Activated CD4-positive, alpha-beta T cell treated with anti-CD3 and anti-CD28 coated beads for 24 hours (primary cell): ENCODE measurements around the gene ASCL5.
"Not testable (repeated sequence)": the region's sequence is repeated elsewhere in the genome, so short reads cannot be mapped to it uniquely, and the experiment has no call there.

Experiments
- DNase-seq, 2 donors: peaks; one replicate each; pipeline ENCODE4 v3.0.0-alpha.2; 2020; ENCODE audit warnings: low read depth in 2 of 2

Gene ASCL5, protein sequence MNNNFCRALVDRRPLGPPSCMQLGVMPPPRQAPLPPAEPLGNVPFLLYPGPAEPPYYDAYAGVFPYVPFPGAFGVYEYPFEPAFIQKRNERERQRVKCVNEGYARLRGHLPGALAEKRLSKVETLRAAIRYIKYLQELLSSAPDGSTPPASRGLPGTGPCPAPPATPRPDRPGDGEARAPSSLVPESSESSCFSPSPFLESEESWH

DNA sequence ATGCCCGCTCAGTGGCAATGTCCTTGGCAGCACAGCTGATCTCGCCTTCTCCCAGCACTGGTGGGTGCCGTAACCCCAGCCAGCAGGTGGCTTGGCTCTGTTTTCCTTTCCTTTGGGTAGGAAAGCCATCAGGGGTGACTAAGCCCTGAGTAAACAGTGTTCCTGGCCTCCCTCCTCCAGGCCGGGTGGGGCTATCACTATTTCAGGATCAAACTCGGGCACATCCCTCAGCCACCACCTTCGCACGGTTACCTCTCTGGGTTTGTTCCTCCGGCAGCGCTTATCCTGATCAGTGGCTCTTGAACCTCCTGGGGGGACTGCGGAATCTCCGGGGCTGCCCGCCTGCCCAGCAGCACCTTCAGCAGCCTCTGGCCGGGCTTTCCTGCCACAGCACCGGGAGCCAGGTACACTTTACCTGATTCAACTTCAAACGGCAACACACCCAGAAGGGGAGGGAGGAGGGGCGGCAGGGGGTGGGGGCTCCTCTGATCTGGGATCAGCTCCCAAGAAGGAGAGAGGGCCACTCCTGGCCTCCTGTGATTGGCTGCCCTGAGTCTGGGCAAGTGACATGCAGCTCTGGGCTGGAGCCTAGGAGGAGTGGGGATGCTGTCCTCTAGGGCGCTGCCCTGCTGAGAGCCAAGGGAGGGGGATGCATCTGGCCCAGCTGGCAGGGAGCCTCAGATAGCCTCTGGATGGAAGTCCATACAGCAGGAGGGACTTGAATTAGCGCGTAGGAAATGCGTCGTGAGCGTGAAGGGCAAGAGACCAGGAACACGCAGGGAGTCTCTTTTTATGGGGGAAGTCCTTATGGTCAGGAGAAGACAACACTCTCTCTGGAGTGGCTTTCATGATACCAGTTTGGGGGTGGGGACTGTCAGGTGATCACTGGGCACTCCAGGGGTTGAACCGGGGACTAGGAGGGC is at the start of gene ASCL5:
Gene ASCL5, minus strand, starts transcription at position 353 of the 923 bp plus-strand sequence. CDS start 11,812 bp downstream, outside the sequence.
- no peak for DNase-seq

DNA sequence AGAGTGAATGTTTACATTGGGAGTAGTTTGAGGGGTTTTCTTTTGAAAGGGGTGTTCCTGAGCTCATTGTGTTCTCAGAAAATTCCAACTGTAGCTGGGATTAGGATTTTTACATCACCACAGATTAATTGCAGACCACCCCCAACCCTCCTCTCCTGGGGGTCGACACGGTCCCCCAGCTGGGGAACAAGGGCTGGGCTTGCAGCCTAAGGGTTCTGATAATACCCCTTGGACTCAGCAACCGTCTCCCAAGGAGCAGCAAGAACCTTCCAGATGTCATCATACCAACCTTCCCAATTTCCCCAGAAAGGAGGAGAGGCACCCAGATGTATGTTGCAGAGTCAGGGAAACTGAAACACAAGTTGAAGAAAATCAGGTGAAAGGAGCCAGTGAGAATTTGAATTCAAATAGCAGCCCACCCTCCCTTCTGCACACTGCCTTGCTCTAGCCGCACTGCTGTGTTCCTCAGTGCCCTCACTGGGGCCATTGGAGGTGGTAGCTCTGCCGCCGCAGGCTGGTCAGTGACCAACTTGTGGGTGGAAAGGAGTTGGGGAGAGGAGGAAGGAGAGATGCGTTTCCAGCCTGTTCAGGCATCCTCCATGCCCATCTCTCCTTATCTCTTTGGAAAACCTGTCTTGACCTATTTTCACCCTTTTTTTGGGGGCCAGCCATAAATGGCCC is 49.0 kb upstream of the ASCL5 start:
- no peak for DNase-seq

DNA sequence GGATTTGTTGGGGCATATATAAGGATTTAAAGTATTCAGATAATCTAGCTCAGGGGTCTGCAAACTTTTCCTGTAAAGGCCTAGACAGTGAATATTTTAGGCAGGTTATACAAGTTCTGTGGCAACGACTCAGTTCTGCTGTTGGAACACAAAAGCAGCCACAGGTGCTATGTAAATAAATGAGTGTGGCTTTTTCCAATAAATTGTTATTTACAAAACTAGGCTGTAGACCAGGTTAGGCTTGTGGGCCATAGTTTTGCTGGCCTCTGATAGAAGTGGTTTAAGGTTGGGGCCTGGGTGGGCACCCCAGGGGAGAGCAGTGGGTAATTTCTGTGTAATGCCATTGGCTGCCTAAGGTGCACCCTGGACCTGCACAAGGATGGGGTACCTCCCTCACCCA is 46.8 kb upstream of the ASCL5 start:
- DNase-seq = no peak

DNA sequence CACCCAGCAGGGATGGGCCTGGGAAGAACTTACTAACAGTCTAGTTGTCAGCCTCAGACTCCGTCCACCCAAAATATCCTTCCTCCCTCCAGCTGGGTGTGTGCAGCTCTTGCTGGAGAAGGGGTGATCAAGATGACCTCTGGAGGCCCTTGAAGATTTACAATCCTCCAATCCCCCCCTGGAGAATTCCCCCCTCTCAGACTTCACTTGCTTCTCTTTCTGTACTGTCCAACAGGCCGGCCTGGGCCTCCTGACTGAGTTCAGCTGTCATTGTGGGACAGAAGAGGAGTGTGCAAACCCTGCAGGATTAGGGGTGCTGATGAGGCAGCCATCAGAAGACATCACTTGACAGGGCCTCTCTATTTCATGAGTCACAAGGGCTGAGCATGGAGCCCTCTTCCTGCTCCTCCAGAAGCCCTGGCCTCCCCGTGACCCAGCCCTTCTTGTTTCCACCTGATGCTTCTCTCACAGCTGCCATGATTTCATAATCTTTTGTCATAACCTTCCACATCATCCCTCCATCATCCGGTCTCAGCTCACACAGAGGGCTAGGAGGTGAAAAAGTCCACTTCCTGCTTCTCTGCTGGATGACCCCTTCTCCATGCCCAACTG is 46.1 kb upstream of the ASCL5 start:
- no peak for DNase-seq

DNA sequence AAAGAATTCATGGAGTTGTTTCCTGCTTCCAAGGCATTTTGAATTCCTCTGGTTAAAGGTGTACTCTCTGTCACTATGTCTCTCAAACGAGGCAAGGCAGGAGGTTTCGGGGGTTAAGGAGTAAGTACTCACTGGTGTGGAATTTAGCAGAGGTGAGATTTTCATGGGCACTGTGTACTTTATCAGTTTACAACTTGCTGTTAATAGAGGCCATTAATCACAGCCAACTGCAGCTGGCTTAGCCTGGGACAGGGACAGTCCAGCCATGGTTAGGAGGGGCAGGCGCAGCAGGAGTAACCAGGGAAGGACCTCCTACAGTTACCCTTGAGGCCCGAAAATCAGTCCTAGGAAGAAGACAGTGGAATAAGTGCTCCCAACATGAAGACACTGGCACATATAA is 45.3 kb upstream of the ASCL5 start:
- no peak for DNase-seq

DNA sequence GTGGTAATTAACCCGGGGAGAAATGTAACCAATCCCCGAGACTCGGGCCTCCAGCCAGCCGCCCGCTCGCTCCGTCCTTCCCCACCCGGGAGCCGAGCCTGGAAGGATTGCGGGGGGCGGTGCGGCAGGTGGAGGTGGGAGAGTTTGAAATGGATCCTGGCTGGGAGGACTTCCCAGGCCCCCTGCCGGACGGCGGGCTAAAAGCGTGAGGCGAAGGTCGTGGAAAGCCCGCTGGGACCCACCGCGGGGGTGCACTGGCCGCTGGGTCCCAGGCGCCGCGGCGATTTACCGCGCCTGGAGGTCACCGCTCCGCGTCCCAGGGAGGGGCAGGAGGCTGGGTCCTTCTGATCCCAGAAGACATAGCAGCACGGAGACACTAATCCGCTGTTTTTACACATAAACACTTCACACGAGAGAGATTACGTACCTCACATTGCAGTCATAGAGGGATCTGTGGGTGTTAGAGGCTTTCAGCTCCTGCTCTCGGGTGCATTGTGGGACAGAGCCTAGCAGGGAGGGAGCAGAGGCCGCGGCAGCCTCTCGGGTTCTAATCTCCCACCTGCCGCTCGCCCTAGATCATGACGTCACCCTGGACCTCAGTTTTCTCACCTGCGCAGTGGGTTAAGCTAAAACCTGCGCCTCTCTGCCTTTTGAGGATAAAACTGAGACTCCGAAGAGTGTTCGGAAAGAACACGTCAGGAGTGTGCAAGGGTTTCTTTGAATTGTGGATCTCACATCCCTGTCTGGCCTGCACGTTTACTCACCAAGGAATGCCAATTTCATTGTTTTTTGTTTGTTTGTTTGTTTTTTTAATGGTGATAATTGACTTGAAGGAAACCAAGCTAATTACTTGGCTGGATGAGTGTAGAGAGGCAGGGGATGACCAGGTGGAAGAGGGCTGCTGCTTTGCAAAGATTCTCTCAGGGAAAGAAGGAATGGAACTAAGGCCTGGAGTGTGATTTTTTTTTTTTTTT is 44.4 kb upstream of the ASCL5 start:
- peak; percentile 35 to 41 for DNase-seq

DNA sequence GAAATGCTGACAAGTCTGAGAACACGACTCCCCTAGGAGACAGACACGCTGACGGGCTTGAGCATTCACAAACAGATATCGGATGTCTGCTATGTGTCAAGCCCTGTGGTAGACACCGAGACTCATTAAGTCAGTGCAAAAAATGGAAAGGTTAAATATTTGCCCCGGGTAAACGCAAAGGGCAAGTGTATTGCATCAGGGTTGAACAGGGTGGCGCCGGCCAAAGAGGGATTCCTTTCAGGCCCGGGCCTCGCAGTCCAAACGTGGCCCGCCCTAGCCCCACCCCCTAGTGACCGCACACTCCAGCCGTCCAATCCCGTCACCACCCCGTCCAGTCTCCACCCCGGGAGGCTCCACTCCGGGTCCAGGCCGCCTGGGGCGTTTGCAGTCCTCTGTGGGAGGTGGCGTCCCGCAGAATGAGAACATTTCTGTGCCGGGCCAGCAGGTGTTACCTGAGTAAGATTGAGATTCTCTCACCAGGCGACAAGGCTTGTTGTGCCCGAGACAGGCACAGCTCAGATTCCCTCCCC is 43.6 kb upstream of the ASCL5 start:
- peak; percentile 52 to 67 for DNase-seq

DNA sequence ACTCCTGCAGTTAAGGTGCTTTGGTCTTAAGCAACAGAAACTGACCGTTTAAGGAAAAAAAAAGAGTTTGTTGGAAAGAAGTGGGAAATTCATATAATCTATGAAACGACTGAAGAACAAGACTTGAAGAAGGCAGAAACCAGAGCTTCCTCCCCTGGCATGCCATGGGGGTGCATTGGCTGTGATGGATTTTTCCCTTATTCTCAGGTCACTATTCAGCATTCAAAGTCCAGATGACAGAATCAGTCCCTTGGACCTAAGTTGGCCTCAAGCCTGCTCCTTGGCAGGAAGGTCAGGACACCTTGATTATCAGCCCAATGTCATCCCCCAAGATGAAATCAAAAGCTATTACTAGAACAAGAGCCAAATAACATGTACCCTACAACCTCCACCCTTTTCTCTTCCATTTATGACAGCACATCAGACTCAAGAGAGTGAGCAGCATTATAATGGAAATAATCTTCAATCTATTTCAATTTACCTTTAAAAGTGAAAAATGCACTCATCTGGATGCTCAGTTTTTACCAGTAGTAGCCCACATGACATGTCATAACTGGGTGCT is 43.1 kb upstream of the ASCL5 start:
- no peak for DNase-seq

DNA sequence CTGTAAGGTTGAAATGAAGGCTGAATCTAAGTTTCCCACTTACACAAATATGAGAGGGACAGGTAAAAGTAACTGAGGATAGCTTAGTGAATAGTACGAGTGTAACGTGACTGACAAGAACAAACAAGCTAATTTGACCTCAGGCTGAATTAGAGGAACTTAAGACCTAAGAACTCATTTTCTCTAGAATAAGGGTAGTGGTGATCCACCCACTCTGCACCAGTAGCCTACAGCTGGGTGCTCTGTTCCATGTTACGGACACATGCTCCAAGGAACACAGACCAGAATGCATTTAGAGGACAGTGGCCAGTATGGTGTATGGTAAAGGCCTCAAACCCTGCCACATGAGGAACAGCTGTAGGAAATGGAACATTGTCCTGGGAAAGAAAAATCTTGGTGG is 42.2 kb upstream of the ASCL5 start:
- DNase-seq = no peak

DNA sequence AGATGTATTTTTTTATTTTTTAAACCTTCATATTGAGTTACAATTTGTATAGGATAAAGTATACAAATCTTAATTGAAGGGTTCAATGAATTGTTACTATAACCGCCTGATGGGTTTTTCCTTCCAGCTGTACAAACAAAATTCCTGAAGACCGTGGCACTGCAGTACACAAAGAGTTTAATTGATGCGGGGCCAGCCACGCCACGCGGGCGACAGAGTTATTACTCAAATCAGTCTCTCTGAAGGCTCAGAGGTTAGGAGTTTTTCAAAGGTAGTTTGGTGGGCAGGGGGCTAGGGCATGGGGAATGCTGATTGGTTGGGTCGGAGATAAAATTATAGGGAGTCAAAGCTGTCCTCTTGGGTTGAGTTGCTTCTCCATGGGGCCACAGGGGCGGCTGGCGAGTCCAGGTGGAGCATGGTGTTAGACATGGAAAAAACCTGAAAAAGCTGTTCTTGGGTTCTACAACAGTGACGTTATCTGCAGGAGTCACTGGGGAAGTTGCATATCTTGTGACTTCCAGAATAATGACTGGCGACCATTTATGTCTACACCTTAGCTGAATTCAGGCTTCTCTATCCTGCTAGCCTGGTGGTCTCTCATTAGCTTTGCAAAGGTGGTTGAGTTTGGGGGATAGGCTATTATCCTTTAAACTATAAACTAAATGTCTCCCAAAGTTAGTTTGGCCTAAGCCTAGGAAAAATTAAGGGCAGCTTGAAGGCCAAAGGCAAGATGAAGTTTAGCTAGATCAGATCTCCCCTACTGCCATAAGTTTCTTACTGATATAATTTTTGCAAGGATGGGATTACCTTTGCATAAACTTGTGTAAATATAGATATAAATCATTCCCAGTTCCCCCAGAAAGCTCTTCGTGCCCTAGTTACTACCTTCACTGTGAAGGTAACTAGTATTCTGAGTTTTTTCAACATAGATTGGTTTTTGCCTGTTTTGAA is 40.3 kb upstream of the ASCL5 start:
- no peak for DNase-seq

DNA sequence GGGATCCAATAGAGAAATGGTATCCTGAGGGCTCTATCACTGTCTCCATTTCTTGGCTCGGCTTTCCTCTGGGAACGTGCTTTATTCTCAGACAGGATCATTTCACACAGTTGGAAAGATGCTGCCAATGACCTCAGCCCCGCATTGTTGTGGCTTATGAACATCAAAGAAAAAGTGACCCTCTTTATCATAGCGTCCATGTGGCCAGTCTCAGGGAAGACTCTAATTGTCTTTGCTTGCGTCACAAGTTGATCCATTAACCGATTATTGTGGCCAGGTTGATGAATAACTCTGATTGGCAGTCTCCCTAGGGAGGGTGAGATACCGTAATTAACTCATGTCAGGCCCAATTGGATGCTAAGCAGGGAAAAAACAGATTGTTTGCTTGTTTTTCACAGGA is 37.7 kb upstream of the ASCL5 start:
- no peak for DNase-seq

DNA sequence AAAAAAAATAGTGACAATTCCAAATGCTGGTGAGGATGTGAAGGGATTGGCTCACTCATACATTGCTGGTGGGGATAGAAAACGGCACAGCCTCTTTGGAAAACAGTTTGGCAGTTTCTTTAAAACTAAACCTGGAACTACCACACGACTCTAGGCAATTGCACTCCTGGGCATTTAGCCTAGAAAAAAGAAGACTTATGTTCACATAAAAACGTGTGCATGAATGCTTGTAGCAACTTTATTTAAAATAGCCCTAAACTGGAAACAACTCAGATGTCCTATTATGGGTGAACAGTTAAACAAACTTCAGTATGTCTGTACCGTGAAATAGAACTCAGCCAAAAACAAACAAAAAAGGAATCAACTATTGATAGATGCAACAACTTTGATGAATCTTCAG is 36.7 kb upstream of the ASCL5 start:
- DNase-seq = no peak

DNA sequence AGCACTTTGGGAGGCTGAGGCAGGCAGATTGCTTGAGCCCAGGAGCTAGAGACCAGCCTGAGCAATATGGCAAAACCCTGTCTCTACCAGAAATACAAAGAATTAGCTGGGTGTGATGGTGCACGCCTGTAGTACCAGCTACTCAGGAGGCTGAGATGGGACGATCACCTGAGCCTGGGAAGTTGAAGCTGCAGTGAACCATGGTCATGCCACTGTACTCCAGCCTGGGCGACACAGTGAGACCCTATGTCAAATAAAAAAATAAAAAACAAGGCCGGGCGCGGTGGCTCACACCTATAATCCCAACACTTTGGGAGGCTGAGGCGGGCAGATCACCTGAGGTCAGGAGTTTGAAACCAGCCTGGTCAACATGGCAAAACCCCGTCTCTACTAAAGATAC is 36.1 kb upstream of the ASCL5 start:
- DNase-seq = not testable (repeated sequence)

DNA sequence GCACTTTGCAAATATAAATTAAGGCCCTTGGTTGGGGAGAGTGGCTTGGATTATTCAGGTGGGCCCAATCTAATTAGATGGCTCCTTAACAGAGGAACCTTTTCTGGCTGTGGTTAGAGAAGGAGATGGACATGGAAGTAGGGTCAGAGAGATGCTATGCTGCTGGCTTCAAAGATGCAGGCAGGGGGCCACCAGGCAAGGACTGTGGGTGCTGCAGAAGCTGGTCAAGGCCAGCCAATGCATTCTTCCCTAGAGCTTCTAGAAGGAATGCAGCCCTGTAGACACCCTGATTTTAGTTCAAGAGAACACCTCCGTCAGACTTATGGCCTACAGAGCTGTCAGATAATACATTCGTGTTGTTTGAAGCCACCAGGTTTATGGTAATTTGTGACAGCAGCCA is 31.0 kb upstream of the ASCL5 start:
- no peak for DNase-seq

DNA sequence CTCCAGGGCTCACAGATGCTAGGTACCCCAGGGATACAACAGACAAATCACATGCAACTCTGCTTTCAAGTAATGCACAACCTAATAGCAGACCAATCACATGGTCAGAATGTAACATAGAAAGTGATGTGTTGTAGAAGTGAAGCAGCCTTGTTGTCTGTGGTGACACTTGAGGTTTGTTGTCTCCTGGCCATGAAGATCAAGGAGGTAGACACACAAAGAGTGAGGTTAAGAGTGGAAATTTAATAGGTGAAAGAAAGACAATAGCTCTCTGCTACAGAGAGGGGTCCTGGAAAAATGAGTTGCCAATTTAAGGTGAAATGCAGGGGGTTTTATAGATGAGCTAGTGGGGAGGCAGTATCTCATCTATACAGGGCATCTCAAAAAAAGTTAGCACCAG is 29.8 kb upstream of the ASCL5 start:
- DNase-seq = no peak

DNA sequence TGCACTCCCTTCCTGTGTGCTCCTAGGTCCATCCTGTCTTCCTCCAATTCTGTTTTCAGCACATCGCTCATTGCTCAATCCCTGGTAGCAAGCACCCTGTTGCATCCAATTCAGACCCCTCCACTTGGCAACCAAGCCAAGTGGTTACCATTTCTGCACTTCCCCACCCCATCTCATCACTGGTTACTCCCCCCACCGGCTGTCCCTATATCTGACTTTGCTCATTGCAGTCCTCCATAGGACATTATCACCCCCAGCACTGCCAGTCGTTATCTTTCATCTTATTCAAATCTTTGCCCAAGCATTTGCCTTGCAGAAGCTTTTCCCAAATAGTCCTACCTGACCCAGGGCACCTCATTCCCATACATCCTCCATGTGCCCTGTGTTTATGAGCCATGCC is 29.4 kb upstream of the ASCL5 start:
- no peak for DNase-seq

DNA sequence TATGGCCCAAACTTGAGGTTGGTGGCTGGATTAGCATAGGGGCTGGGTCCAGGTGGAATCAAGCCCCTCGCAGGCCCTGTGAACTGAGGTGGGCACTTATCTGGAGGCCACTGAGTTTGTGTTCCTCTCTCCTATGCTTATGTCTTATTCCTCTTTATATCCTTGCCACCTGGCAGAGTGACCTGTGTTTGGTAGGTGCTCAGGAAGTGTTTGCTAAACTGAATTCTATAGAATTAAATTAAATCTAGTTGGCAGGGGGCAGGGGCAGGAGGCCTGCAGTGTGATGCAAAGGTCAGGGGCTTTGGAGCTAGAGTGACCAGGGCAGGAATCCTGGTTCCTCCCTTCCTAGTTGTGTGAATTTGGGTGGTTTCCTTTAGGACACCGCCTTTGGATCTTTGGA is 28.4 kb upstream of the ASCL5 start:
- DNase-seq = no peak

DNA sequence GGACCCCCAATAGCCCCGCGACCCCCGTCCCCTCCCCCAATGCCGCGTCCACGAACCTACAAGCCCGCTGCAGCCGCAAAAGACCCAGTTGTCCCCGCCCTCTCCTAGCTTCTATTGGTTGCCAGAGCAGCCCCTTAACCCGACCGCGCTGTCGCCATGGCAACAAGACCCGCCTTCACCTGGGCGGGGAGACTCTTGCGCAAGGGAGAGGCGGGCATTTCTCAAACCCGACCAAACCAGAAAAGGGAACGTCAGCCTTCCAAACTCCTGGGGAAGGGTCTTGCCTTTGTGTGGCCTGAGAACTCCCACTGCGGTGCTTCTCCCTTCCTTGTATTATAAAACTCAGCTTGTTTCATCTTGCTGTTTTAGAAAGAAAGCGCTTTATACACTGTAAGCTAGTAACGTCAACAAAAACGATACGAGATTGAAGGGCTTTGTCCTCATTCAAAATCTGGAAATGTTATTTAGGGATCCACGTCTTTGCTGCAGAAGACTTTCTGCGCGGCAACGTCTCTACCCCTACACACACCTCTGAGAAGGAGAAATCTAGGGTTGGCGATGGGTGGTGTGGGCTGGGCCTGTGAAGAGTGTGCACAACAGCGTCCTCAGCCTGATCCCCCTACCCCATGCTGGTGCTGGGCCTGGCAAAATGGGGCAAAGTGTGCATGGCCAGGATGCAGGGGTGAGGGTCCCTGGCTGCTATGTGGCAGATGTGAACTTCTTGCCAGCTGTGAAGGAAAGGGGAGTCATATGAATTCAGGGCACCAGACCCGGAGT is 27.6 kb upstream of the ASCL5 start, which contains the start of gene TMEM9:
Gene TMEM9, minus strand, starts transcription at position 86 of the 777 bp plus-strand sequence. CDS start 551 bp downstream, outside the sequence.
- peak; percentile 98 to 99 for DNase-seq
